Neuronal stem cell (in vitro differentiated cells): Measurements from ENCODE around the gene PBRM1.

Experiments used
- DNase-seq: peaks from one replicate; pipeline ENCODE4 v3.0.0-alpha.2; 2013; ENCODE audit warnings: low spot score
- H2AFZ ChIP-seq: one replicate; pipeline ENCODE4 v1.6.1; 2013; ENCODE audit warnings: mild to moderate bottlenecking, low read length, inconsistent platforms
- H2AK5ac ChIP-seq: 2 replicates; pipeline ENCODE4 v1.6.1; 2013; ENCODE audit warnings: low read depth, mild to moderate bottlenecking, inconsistent platforms, low read length, moderate library complexity, mixed read lengths
- H2BK120ac ChIP-seq: 2 replicates; pipeline ENCODE4 v1.6.1; 2013; ENCODE audit warnings: low read depth, mild to moderate bottlenecking, inconsistent platforms, low read length, moderate library complexity, mixed read lengths
- H2BK12ac ChIP-seq: one replicate; pipeline ENCODE4 v1.6.1; 2013; ENCODE audit warnings: low read length, inconsistent platforms
- H2BK15ac ChIP-seq: 2 replicates; pipeline ENCODE4 v1.6.1; 2013; ENCODE audit warnings: mild to moderate bottlenecking, low read length, inconsistent platforms, mixed read lengths
- H2BK5ac ChIP-seq: one replicate; pipeline ENCODE4 v1.6.1; 2013; ENCODE audit warnings: inconsistent platforms, mild to moderate bottlenecking, low read length, moderate library complexity
- H3K14ac ChIP-seq: one replicate; pipeline ENCODE4 v1.6.1; 2013; ENCODE audit warnings: low read length, inconsistent platforms
- H3K18ac ChIP-seq: 2 replicates; pipeline ENCODE4 v1.6.1; 2013; ENCODE audit warnings: low read length, inconsistent platforms
- H3K23ac ChIP-seq: 2 replicates; pipeline ENCODE4 v1.6.1; 2013; ENCODE audit warnings: low read depth, mild to moderate bottlenecking, mixed read lengths, low read length, inconsistent platforms; ENCODE audit not compliant: poor library complexity
- H3K27ac ChIP-seq: replicated peaks from 3 replicates; pipeline ENCODE4 v1.5.1; 2013; ENCODE audit warnings: low read length, inconsistent platforms
- H3K27me3 ChIP-seq, 3 experiments: 2 replicates each; pipeline ENCODE4 v1.6.1; 2013; ENCODE audit warnings: low read length in 3 of 3, mild to moderate bottlenecking in 2 of 3, inconsistent platforms in 1 of 3, low read depth in 1 of 3, mixed read lengths in 1 of 3, moderate library complexity in 1 of 3; ENCODE audit not compliant: control insufficient read depth in 3 of 3, insufficient read depth in 3 of 3
- H3K36me3 ChIP-seq, 2 donors: replicated peaks in 1 of 2; 2 replicates each; pipeline ENCODE4 v1.6.1; 2013; ENCODE audit warnings: low read length in 2 of 2; ENCODE audit not compliant: control insufficient read depth in 2 of 2, insufficient read depth in 2 of 2
- H3K4ac ChIP-seq: 2 replicates; pipeline ENCODE4 v1.6.1; 2013; ENCODE audit warnings: inconsistent platforms, mild to moderate bottlenecking, low read length, moderate library complexity
- H3K4me1 ChIP-seq, 2 donors: 1 replicate in 1 of 2; 2 replicates in 1 of 2; pipeline ENCODE4 v1.6.1; 2013; ENCODE audit warnings: low read length in 2 of 2, low read depth in 1 of 2; ENCODE audit not compliant: control insufficient read depth in 2 of 2, insufficient read depth in 1 of 2
- H3K4me2 ChIP-seq: one replicate; pipeline ENCODE4 v1.6.1; 2013; ENCODE audit warnings: mild to moderate bottlenecking, low read length, inconsistent platforms; ENCODE audit not compliant: insufficient read depth, poor library complexity, severe bottlenecking
- H3K4me3 ChIP-seq, 2 donors: 2 replicates each; pipeline ENCODE4 v1.5.1; 2013; ENCODE audit warnings: low read length in 2 of 2, mild to moderate bottlenecking in 2 of 2, inconsistent platforms in 1 of 2, moderate library complexity in 1 of 2
- H3K79me1 ChIP-seq: one replicate; pipeline ENCODE4 v1.6.1; 2013; ENCODE audit warnings: low read depth, mild to moderate bottlenecking, inconsistent platforms, low read length, moderate library complexity
- H3K9ac ChIP-seq: one replicate; pipeline ENCODE4 v1.6.1; 2013; ENCODE audit warnings: mild to moderate bottlenecking, low read depth, low read length, inconsistent platforms; ENCODE audit not compliant: poor library complexity
- H3K9me3 ChIP-seq, 2 donors: replicated peaks in 1 of 2; 2 replicates each; pipeline versions ENCODE3 to v1.6.1; 2013; ENCODE audit warnings: low read length in 2 of 2, mild to moderate bottlenecking in 2 of 2, inconsistent platforms in 1 of 2, low read depth in 1 of 2, mixed read lengths in 1 of 2, moderate library complexity in 1 of 2; ENCODE audit not compliant: control insufficient read depth in 2 of 2, insufficient read depth in 1 of 2
- H4K8ac ChIP-seq: one replicate; pipeline ENCODE4 v1.6.1; 2013; ENCODE audit warnings: low read depth, mild to moderate bottlenecking, inconsistent platforms, low read length, moderate library complexity
- H4K91ac ChIP-seq: one replicate; pipeline ENCODE4 v1.6.1; 2013; ENCODE audit warnings: low read length, low read depth, mild to moderate bottlenecking, inconsistent platforms; ENCODE audit not compliant: poor library complexity
- WGBS, 2 donors: extraction: QIAGEN DNeasy Blood & Tissue Kit; methylation state at CpG; one replicate each; pipeline ENCODE4 v1.1.7; 2013; ENCODE audit warnings: missing lambda C conversion rate in 2 of 2, mixed read lengths in 1 of 2; ENCODE audit not compliant: insufficient read length in 2 of 2, insufficient replicate concordance in 1 of 2; ENCODE audit errors: extremely low coverage in 2 of 2; 5-methylcytosine and 5-hydroxymethylcytosine counted together

PBRM1 gene

GRCh38 chr3:52593103-52593502, 92.6 kb downstream of the PBRM1 start:
- Histone ChIP-seq H3K79me1 (peaks cover 3% of the 10 kb centered on the region), H2AFZ (no peak overlapping the region), H3K36me3 (peaks cover 6 to 84% of the 10 kb centered on the region in 2 donors), H4K91ac (no peak overlapping the region), H3K4me3 (no peak overlapping the region), H3K27ac (no peak overlapping the region), H4K8ac (no peak overlapping the region), H3K4me2 (no peak overlapping the region), H2BK15ac (no peak overlapping the region), H3K14ac (no peak overlapping the region), H3K23ac (no peak overlapping the region), H2BK12ac (no peak overlapping the region), H3K27me3 (no peaks in the 10 kb centered on the region), H2BK120ac (no peak overlapping the region), H3K4ac (no peak overlapping the region), H3K9me3 (no peaks in the 10 kb centered on the region), H3K9ac (no peak overlapping the region), H2BK5ac (no peak overlapping the region), H3K4me1 (no peaks in the 10 kb centered on the region), H3K18ac (no peak overlapping the region), H2AK5ac (no peak overlapping the region)
- no CpG with 5 or more reads among the region's 1 CpG for WGBS, 2 donors
- DNase-seq = no peak

GRCh38 chr3:52574056-52574965, 111.4 kb downstream of the PBRM1 start:
- peaks cover 12 to 94% of the 10 kb centered on the region in 2 donors for H3K36me3 ChIP-seq
- no peak overlapping the region for H2BK12ac ChIP-seq
- DNase-seq = no peak
- no peak overlapping the region for H3K27ac ChIP-seq
- H3K4me1 ChIP-seq = no peaks in the 10 kb centered on the region
- no peaks in the 10 kb centered on the region for H3K27me3 ChIP-seq
- H4K91ac ChIP-seq = no peak overlapping the region
- H2BK120ac ChIP-seq = no peak overlapping the region
- no peak overlapping the region for H3K18ac ChIP-seq
- H3K14ac ChIP-seq = no peak overlapping the region
- no peak overlapping the region for H3K4me2 ChIP-seq
- H2BK5ac ChIP-seq = no peak overlapping the region
- WGBS, 2 donors = no CpG with 5 or more reads among the region's 6 CpGs
- H3K23ac ChIP-seq = no peak overlapping the region
- no peak overlapping the region for H2AFZ ChIP-seq
- H3K4ac ChIP-seq = no peak overlapping the region
- no peaks in the 10 kb centered on the region for H3K79me1 ChIP-seq
- no peaks in the 10 kb centered on the region for H3K9me3 ChIP-seq
- no peak overlapping the region for H3K9ac ChIP-seq
- H3K4me3 ChIP-seq = no peak overlapping the region
- no peak overlapping the region for H2BK15ac ChIP-seq
- no peak overlapping the region for H2AK5ac ChIP-seq
- no peak overlapping the region for H4K8ac ChIP-seq

GRCh38 chr3:52572221-52572620, 113.5 kb downstream of the PBRM1 start:
- no peaks in the 10 kb centered on the region for H3K4me1 ChIP-seq
- H3K9ac ChIP-seq = no peak overlapping the region
- WGBS, 2 donors = no CpG with 5 or more reads among the region's 6 CpGs

DNA sequence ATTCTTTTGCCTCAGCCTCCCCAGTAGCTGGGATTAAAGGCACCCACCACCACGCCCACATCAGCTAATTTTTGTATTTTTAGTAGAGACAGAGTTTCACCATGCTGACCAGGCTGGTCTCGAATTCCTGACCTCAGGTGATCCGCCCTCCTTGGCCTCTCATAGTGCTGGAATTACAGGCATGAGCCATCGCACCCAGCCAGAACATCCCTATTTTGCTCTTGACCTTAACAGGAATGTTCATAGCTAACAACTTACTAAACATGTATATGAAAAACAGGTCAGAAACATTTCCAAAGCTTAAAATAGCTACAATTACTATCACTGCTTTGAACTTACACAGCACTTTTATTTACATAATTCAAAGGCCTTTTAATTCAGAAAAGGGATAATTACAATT, 115.6 kb downstream of the PBRM1 start:
- H4K91ac ChIP-seq = no peak overlapping the region
- no peak overlapping the region for H3K4me3 ChIP-seq
- H3K4me2 ChIP-seq = no peak overlapping the region
- no peak overlapping the region for H3K14ac ChIP-seq
- H2BK5ac ChIP-seq = no peak overlapping the region
- H3K79me1 ChIP-seq = no peaks in the 10 kb centered on the region
- H2BK12ac ChIP-seq = no peak overlapping the region
- H3K9me3 ChIP-seq = no peaks in the 10 kb centered on the region
- H2BK15ac ChIP-seq = no peak overlapping the region
- peaks cover 2 to 81% of the 10 kb centered on the region in 2 donors for H3K36me3 ChIP-seq
- H3K27me3 ChIP-seq = no peaks in the 10 kb centered on the region
- no peak overlapping the region for H2BK120ac ChIP-seq
- WGBS, 2 donors = no CpG with 5 or more reads among the region's 4 CpGs
- no peak overlapping the region for H4K8ac ChIP-seq
- DNase-seq = no peak
- no peak overlapping the region for H3K23ac ChIP-seq
- no peaks in the 10 kb centered on the region for H3K4me1 ChIP-seq
- H2AK5ac ChIP-seq = no peak overlapping the region
- no peak overlapping the region for H3K27ac ChIP-seq
- no peak overlapping the region for H3K9ac ChIP-seq
- no peak overlapping the region for H3K4ac ChIP-seq
- H2AFZ ChIP-seq = no peak overlapping the region
- no peak overlapping the region for H3K18ac ChIP-seq

More at GRCh38 chr3:52572221-52572620, 113.5 kb downstream of the PBRM1 start:
- H2BK12ac ChIP-seq = no peak overlapping the region
- H3K4me2 ChIP-seq = no peak overlapping the region
- no peak overlapping the region for H4K8ac ChIP-seq
- H3K27me3 ChIP-seq = no peaks in the 10 kb centered on the region
- no peak overlapping the region for H3K4me3 ChIP-seq
- no peak overlapping the region for H3K23ac ChIP-seq
- H3K18ac ChIP-seq = no peak overlapping the region
- no peak overlapping the region for H2AK5ac ChIP-seq
- H3K9me3 ChIP-seq = no peaks in the 10 kb centered on the region
- no peak overlapping the region for H3K4ac ChIP-seq
- H2BK120ac ChIP-seq = no peak overlapping the region
- no peak overlapping the region for H2BK5ac ChIP-seq
- DNase-seq = no peak
- no peak overlapping the region for H2AFZ ChIP-seq
- no peak overlapping the region for H2BK15ac ChIP-seq
- no peak overlapping the region for H3K27ac ChIP-seq
- H3K36me3 ChIP-seq = peaks cover 2 to 89% of the 10 kb centered on the region in 2 donors
- H3K14ac ChIP-seq = no peak overlapping the region
- H3K79me1 ChIP-seq = no peaks in the 10 kb centered on the region
- H4K91ac ChIP-seq = no peak overlapping the region
